SK-N-SH (cell line): Measurements from ENCODE around the gene RPL11.

Source experiments
- ELF1 ChIP-seq: IDR thresholded peaks from 2 replicates; pipeline ENCODE4 v1.4.0; 2012
- EZH2phosphoT487 ChIP-seq: fragments of 200-600 bp; sonication (generic); IDR thresholded peaks from 2 replicates; pipeline ENCODE4 v1.6.1; 2017; ENCODE audit warnings: low read depth, mixed run types, mild to moderate bottlenecking, antibody characterized with exemption, moderate library complexity, borderline replicate concordance
- GABPA ChIP-seq: IDR thresholded peaks from 2 replicates; pipeline ENCODE4 v1.4.0; 2012; ENCODE audit warnings: low read depth, mild to moderate bottlenecking
- JUND ChIP-seq: IDR thresholded peaks from 2 replicates; pipeline ENCODE4 v1.4.0; 2012
- NRF1 ChIP-seq: IDR thresholded peaks from 2 replicates; pipeline ENCODE4 v1.6.1; 2012; ENCODE audit warnings: low read depth, mild to moderate bottlenecking, low read length
- POLR2AphosphoS5 ChIP-seq: IDR thresholded peaks from 2 replicates; pipeline ENCODE4 v1.6.1; 2012; ENCODE audit warnings: low read depth, low read length
- RAD21 ChIP-seq: IDR thresholded peaks from 2 replicates; pipeline ENCODE4 v1.6.1; 2012; ENCODE audit warnings: mild to moderate bottlenecking, low read length
- RCOR1 ChIP-seq: fragments of 150-350 bp; IDR thresholded peaks from 2 replicates; pipeline ENCODE4 v1.6.1; 2017; ENCODE audit warnings: antibody characterized with exemption, low read length
- SIN3A ChIP-seq: IDR thresholded peaks from 2 replicates; pipeline ENCODE4 v1.6.1; 2012; ENCODE audit warnings: low read depth, mild to moderate bottlenecking, low read length, moderate library complexity, borderline replicate concordance
- TAF1 ChIP-seq: IDR thresholded peaks from 2 replicates; pipeline ENCODE4 v1.6.1; 2012; ENCODE audit warnings: low read depth, mild to moderate bottlenecking, low read length, moderate library complexity, borderline replicate concordance
- YY1 ChIP-seq: IDR thresholded peaks from 2 replicates; pipeline ENCODE4 v1.4.0; 2012; ENCODE audit warnings: low read depth, mild to moderate bottlenecking
- TF ChIP-seq, protein P1 (sequence below): fragments of 200-600 bp; sonication (generic); IDR thresholded peaks from 2 replicates; pipeline ENCODE4 v1.6.1; 2017; ENCODE audit warnings: antibody characterized with exemption, mild to moderate bottlenecking, moderate library complexity
- TF ChIP-seq, protein P2 (sequence below): IDR thresholded peaks from 2 replicates; pipeline ENCODE4; 2012

DNA sequence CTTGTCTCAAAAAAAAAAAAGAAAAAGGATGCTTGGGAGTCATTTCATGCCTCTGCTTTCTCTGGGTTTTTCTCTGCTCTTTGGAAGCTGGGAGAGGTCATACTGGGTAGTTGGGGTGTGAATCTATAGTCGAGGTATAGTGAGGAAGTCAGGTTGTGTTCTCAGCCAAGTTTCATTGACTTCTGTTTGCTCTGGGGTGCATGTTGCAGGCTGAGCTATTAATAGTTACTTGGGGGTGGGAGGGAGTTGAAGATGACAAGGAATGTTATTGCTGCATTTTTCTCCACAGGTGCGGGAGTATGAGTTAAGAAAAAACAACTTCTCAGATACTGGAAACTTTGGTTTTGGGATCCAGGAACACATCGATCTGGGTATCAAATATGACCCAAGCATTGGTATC lies 2.8 kb downstream of the RPL11 start:
- TF ChIP-seq SIN3A, result no peak
- TF ChIP-seq EZH2phosphoT487, result no peak
- no peak for TF ChIP-seq YY1
- TF ChIP-seq, protein P1, sequence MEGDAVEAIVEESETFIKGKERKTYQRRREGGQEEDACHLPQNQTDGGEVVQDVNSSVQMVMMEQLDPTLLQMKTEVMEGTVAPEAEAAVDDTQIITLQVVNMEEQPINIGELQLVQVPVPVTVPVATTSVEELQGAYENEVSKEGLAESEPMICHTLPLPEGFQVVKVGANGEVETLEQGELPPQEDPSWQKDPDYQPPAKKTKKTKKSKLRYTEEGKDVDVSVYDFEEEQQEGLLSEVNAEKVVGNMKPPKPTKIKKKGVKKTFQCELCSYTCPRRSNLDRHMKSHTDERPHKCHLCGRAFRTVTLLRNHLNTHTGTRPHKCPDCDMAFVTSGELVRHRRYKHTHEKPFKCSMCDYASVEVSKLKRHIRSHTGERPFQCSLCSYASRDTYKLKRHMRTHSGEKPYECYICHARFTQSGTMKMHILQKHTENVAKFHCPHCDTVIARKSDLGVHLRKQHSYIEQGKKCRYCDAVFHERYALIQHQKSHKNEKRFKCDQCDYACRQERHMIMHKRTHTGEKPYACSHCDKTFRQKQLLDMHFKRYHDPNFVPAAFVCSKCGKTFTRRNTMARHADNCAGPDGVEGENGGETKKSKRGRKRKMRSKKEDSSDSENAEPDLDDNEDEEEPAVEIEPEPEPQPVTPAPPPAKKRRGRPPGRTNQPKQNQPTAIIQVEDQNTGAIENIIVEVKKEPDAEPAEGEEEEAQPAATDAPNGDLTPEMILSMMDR, result no peak
- no peak for TF ChIP-seq ELF1
- no peak for TF ChIP-seq POLR2AphosphoS5
- TF ChIP-seq TAF1, result no peak
- no peak for TF ChIP-seq JUND
- no peak for TF ChIP-seq RCOR1
- TF ChIP-seq NRF1, result no peak
- TF ChIP-seq, protein P2, sequence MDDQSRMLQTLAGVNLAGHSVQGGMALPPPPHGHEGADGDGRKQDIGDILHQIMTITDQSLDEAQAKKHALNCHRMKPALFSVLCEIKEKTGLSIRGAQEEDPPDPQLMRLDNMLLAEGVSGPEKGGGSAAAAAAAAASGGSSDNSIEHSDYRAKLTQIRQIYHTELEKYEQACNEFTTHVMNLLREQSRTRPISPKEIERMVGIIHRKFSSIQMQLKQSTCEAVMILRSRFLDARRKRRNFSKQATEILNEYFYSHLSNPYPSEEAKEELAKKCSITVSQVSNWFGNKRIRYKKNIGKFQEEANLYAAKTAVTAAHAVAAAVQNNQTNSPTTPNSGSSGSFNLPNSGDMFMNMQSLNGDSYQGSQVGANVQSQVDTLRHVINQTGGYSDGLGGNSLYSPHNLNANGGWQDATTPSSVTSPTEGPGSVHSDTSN, result no peak
- TF ChIP-seq RAD21, result no peak
- TF ChIP-seq GABPA, result no peak
